ENCODE measurements around the gene DPM3. TPM values are rescaled to one million over a fixed set of nuclear protein-coding genes. Genes with fewer than 3 reads are reported as not detected.

Gene DPM3
- total and polyA plus RNA-seq, 9 of the 15 experiments (the other 6 are each of a cell fraction or from before 2014, with no cell fraction given), result 3.7 to 120 (median 36.4) TPM

GRCh38 chr1:155174324-155175280, 34.3 kb upstream of the DPM3 start (continued):
- TF ChIP-seq, protein P1, sequence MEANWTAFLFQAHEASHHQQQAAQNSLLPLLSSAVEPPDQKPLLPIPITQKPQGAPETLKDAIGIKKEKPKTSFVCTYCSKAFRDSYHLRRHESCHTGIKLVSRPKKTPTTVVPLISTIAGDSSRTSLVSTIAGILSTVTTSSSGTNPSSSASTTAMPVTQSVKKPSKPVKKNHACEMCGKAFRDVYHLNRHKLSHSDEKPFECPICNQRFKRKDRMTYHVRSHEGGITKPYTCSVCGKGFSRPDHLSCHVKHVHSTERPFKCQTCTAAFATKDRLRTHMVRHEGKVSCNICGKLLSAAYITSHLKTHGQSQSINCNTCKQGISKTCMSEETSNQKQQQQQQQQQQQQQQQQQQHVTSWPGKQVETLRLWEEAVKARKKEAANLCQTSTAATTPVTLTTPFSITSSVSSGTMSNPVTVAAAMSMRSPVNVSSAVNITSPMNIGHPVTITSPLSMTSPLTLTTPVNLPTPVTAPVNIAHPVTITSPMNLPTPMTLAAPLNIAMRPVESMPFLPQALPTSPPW (CRISPR knock-in tag; IDR thresholded peaks at IDR 0.05), result peak; percentile 46; the same call in 1 of the 2 replicates
- TF ChIP-seq, protein P2, sequence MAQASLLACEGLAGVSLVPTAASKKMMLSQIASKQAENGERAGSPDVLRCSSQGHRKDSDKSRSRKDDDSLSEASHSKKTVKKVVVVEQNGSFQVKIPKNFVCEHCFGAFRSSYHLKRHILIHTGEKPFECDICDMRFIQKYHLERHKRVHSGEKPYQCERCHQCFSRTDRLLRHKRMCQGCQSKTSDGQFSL (CRISPR knock-in tag; IDR thresholded peaks at IDR 0.05), result peak; percentile 64; the same call in 1 of the 2 replicates
- TF ChIP-seq, protein P2 (tag; IDR thresholded peaks at IDR 0.05), result no peak
- no peak for TF ChIP-seq SMC3 (conservative IDR thresholded peaks at IDR 0.05; ENCODE audit: insufficient read depth, low read depth, low read length)
- no peak for TF ChIP-seq POLR3A (IDR thresholded peaks at IDR 0.05; ENCODE audit: borderline replicate concordance, extremely low read depth, insufficient read depth, insufficient read length)
- TF ChIP-seq TRIM25 (IDR thresholded peaks at IDR 0.05; ENCODE audit: borderline replicate concordance), result no peak
- TF ChIP-seq, protein P3, sequence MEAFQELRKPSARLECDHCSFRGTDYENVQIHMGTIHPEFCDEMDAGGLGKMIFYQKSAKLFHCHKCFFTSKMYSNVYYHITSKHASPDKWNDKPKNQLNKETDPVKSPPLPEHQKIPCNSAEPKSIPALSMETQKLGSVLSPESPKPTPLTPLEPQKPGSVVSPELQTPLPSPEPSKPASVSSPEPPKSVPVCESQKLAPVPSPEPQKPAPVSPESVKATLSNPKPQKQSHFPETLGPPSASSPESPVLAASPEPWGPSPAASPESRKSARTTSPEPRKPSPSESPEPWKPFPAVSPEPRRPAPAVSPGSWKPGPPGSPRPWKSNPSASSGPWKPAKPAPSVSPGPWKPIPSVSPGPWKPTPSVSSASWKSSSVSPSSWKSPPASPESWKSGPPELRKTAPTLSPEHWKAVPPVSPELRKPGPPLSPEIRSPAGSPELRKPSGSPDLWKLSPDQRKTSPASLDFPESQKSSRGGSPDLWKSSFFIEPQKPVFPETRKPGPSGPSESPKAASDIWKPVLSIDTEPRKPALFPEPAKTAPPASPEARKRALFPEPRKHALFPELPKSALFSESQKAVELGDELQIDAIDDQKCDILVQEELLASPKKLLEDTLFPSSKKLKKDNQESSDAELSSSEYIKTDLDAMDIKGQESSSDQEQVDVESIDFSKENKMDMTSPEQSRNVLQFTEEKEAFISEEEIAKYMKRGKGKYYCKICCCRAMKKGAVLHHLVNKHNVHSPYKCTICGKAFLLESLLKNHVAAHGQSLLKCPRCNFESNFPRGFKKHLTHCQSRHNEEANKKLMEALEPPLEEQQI (IDR thresholded peaks at IDR 0.05), result no peak
- TF ChIP-seq HDGF (IDR thresholded peaks at IDR 0.05), result no peak
- TF ChIP-seq ZC3H11A (IDR thresholded peaks at IDR 0.05; ENCODE audit: low read depth, low read length), result no peak
- 0 out of 4 replicates have a peak, but pooled peaks of 1 of the 2 experiments have one; percentile 8 for TF ChIP-seq KDM1A (IDR thresholded peaks at IDR 0.05)

Measured in K562 (cell line).